ENCODE results near the gene SPDYE5. TPM values are rescaled to one million over a fixed set of nuclear protein-coding genes. Genes with fewer than 3 reads are reported as not detected.

Gene SPDYE5
- total and polyA plus RNA-seq, 2 of the 4 experiments (the other 2 are of a cell fraction): not detected

DNA sequence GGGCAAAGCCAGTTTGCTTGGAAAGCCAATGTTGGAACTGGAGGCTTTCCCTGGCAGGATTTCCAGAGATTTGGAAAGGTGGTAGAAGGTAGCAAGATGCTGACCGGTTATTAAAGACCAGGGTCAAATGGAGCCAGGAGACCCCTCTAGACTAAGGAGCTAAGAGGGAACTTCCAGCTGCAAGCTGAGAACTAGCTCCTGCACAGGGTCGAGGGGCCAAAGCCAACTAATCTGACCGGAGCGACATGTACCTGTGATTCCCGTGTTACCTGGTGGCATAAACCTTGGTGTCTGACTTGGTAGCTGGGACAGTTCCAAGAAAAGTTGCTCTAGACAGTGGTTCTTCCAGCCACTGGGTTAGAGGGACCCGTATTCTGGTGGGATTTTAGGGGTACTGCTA, 41.8 kb downstream of the SPDYE5 start:
- in situ Hi-C loops (cut with MboI; ENCODE audit: low sequenced_read_pairs): loop anchor here (10.0 to 25.0 kb wide), 2 partner anchors 221 to 503 kb away; partner anchors contain the start of genes MDH2 and STYXL1
- Histone ChIP-seq H3K27ac (ENCODE audit: insufficient read depth, low read length) (no peak overlapping the region), H4K5ac (ENCODE audit: low read depth, low read length) (no peak overlapping the region), H2BK120ac (ENCODE audit: low read depth, low read length) (peak overlapping the region; percentile 24; the same call in 1 of the 2 replicates), H3K79me1 (ENCODE audit: low read depth in 1 of 2, low read length in 2 of 2) (peaks cover 2 to 8% of the 10 kb centered on the region in 2 experiments; a peak in 2 of 4 replicates), H3K27me3 (ENCODE audit: control insufficient read depth, insufficient read depth, low read length) (peaks cover 6% of the 10 kb centered on the region; the same call in 1 of the 2 replicates), H3K4ac (ENCODE audit: low read depth, low read length) (peak overlapping the region; percentile 11; the same call in 1 of the 2 replicates), H3K9ac (ENCODE audit: low read depth, low read length) (no peak overlapping the region), H3K4me2 (ENCODE audit: low read depth, low read length) (no peak overlapping the region), H2AFZ (replicated peaks; ENCODE audit: low read length, poor library complexity) (no peak overlapping the region), H3K36me3 (ENCODE audit: control insufficient read depth, insufficient read depth, low read length) (peaks cover 21% of the 10 kb centered on the region), H3K18ac (ENCODE audit: low read depth, low read length) (no peak overlapping the region), H2AK9ac (replicated peaks; ENCODE audit: low read depth, low read length, poor library complexity) (no peak overlapping the region), H3K4me3 (ENCODE audit: insufficient read depth, low read depth, low read length) (no peak overlapping the region), H3K9me3 (ENCODE audit: control insufficient read depth, insufficient read depth, low read length) (no peaks in the 10 kb centered on the region), H2BK5ac (ENCODE audit: low read depth, low read length, poor library complexity, severe bottlenecking) (no peak overlapping the region), H4K91ac (ENCODE audit: insufficient read depth, low read depth, low read length) (0 out of 2 replicates have a peak overlapping the region, but pooled peaks have one; percentile 23), H3K9me1 (ENCODE audit: insufficient read depth, low read length) (peaks cover 11% of the 10 kb centered on the region; the same call in 1 of the 2 replicates), H3K56ac (ENCODE audit: extremely low read depth, insufficient read depth, low read length) (no peak overlapping the region), H3K4me1 (ENCODE audit: control insufficient read depth, insufficient read depth, low read length) (peaks cover 7% of the 10 kb centered on the region), H2BK20ac (ENCODE audit: low read depth, low read length) (no peak overlapping the region; the same call in 1 of the 2 replicates), H3K23ac (ENCODE audit: low read depth, low read length) (no peak overlapping the region), H3K14ac (replicated peaks; ENCODE audit: low read depth, low read length) (0 out of 2 replicates have a peak overlapping the region, but pooled peaks have one; percentile 4), H4K20me1 (ENCODE audit: insufficient read depth, low read length) (peaks cover 13% of the 10 kb centered on the region), H2AK5ac (ENCODE audit: low read depth, low read length) (peak overlapping the region; percentile 31), H2BK15ac (ENCODE audit: low read depth, low read length) (0 out of 3 replicates have a peak overlapping the region, but pooled peaks have one; percentile 12), H4K8ac (ENCODE audit: low read depth in 2 of 2, low read length in 2 of 2) (no peak overlapping the region; a peak in 1 of 4 replicates)
- TF ChIP-seq SMC3 (IDR thresholded peaks at IDR 0.05; ENCODE audit: low read depth, low read length): no peak
- TF ChIP-seq MAZ (IDR thresholded peaks at IDR 0.05; ENCODE audit: borderline replicate concordance, low read depth, low read length): no peak
- no peak for TF ChIP-seq RFX5 (IDR thresholded peaks at IDR 0.05; ENCODE audit: low read depth, low read length)
- no peak for TF ChIP-seq MAFK (IDR thresholded peaks at IDR 0.05; ENCODE audit: low read depth, low read length)
- no peak for TF ChIP-seq RAD21 (IDR thresholded peaks at IDR 0.05; ENCODE audit: low read length)
- TF ChIP-seq ELK1 (IDR thresholded peaks at IDR 0.05; ENCODE audit: borderline replicate concordance, low read depth, low read length): no peak
- no peak for TF ChIP-seq NFE2L2 (IDR thresholded peaks at IDR 0.05; ENCODE audit: low read depth, low read length)
- TF ChIP-seq FOS (IDR thresholded peaks at IDR 0.05; ENCODE audit: low read depth, low read length): no peak
- TF ChIP-seq, protein P1, sequence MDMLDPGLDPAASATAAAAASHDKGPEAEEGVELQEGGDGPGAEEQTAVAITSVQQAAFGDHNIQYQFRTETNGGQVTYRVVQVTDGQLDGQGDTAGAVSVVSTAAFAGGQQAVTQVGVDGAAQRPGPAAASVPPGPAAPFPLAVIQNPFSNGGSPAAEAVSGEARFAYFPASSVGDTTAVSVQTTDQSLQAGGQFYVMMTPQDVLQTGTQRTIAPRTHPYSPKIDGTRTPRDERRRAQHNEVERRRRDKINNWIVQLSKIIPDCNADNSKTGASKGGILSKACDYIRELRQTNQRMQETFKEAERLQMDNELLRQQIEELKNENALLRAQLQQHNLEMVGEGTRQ (IDR thresholded peaks at IDR 0.05; ENCODE audit: low read depth, low read length): no peak
- no peak for TF ChIP-seq RCOR1 (IDR thresholded peaks at IDR 0.05; ENCODE audit: insufficient replicate concordance, low read length)
- no peak for TF ChIP-seq CEBPB (IDR thresholded peaks at IDR 0.05; ENCODE audit: low read depth, low read length)
- no peak for TF ChIP-seq CHD1 (IDR thresholded peaks at IDR 0.05; ENCODE audit: low read depth, low read length)
- TF ChIP-seq MXI1 (IDR thresholded peaks at IDR 0.05; ENCODE audit: borderline replicate concordance, low read depth, low read length): no peak
- no peak for TF ChIP-seq BHLHE40 (IDR thresholded peaks at IDR 0.05; ENCODE audit: low read depth, low read length)
- no peak for TF ChIP-seq POLR2A (IDR thresholded peaks at IDR 0.05; ENCODE audit: low read depth, low read length)
- intact Hi-C loops (cut with micrococcal nuclease): no loop called here
- ATAC-seq (ENCODE audit: low read depth): no peak
- POLR2A ChIA-PET (ENCODE audit: unreplicated experiment): no interaction called here
- CTCF ChIA-PET: no interaction called here
- BruUV-seq (replicated peaks): no TSS peak
- WGBS, 2 experiments (ENCODE audit: extremely low coverage in 2 of 2, insufficient read length in 1 of 2): 100% methylated on average over 4 of the region's 6 CpGs; no CpG with 5 or more reads in 1 of the 2 experiments
- dilution Hi-C loops (cut with HindIII; ENCODE audit: low sequenced_read_pairs, unreplicated experiment): no loop called here
- DNase-seq: no peak
